Colonic mucosa (tissue), 4 donors: ENCODE measurements around the gene MBTD1. TPM values are rescaled to one million over a fixed set of nuclear protein-coding genes. Genes with fewer than 3 reads are reported as not detected.
"Not testable (repeated sequence)": the region's sequence is repeated elsewhere in the genome, so short reads cannot be mapped to it uniquely, and the experiment has no call there.

Experiments used
- DNase-seq: peaks from one replicate; pipeline ENCODE4 v3.0.0-alpha.2; 2020
- H3K27ac ChIP-seq: fragments of 200-600 bp; one replicate; pipeline ENCODE4 v1.8.0; 2021
- H3K27me3 ChIP-seq: fragments of 200-600 bp; one replicate; pipeline ENCODE4 v1.8.0; 2021
- H3K36me3 ChIP-seq: fragments of 200-600 bp; one replicate; pipeline ENCODE4 v1.8.0; 2021
- H3K4me1 ChIP-seq: fragments of 200-600 bp; one replicate; pipeline ENCODE4 v1.8.0; 2021; ENCODE audit warnings: mild to moderate bottlenecking
- H3K4me3 ChIP-seq: fragments of 200-600 bp; one replicate; pipeline ENCODE4 v1.8.0; 2021
- H3K9ac ChIP-seq, 2 donors: one replicate each; pipeline ENCODE4 v1.7.0; 2013; ENCODE audit warnings: control low read depth in 2 of 2, low read depth in 2 of 2, low read length in 2 of 2
- H3K9me3 ChIP-seq: fragments of 200-600 bp; one replicate; pipeline ENCODE4 v1.8.0; 2021
- CTCF ChIP-seq: fragments of 200-600 bp; IDR thresholded peaks from one replicate; pipeline ENCODE4 v1.8.0; 2022; ENCODE audit warnings: antibody characterized with exemption, mild to moderate bottlenecking
- intact Hi-C: fragments of 100-400 bp; cut with DNase I; formaldehyde crosslinking; loops from one replicate; pipeline ENCODE4 v1.14.1; 2022
- total RNA-seq, 2 donors: library from RNA; stranded (reverse); fragmentation: NEBNext Ultra II Directional in 1 of 2; extraction: Animal tissue kit (Norgen Biotek cat#: 25700) in 1 of 2; gene quantifications; one replicate each; pipeline ENCODE4 v1.2.1, GENCODE V29; 2021
- donor health status: healthy.
- donor health status: DM: no; HTN: no; CAD: no.
- donor health status: DM: no; HTN: no; CAD: no.

MBTD1 gene
- total RNA-seq, 2 donors from 2014 or later: 11.3 to 14.9 TPM

GRCh38 chr17:51234162-51234561 is 25.7 kb downstream of the MBTD1 start:
- Histone ChIP-seq H3K27me3 (no peaks in the 10 kb centered on the region), H3K9ac (no peak overlapping the region), H3K9me3 (no peaks in the 10 kb centered on the region), H3K36me3 (no peaks in the 10 kb centered on the region), H3K4me3 (no peak overlapping the region), H3K27ac (no peak overlapping the region), H3K4me1 (no peaks in the 10 kb centered on the region)
- DNase-seq: no peak
- intact Hi-C loops: no loop called here
- no peak for TF ChIP-seq CTCF

GRCh38 chr17:51231999-51232398 is 27.9 kb downstream of the MBTD1 start:
- H3K9me3 ChIP-seq: no peaks in the 10 kb centered on the region
- intact Hi-C loops: no loop called here
- H3K27ac ChIP-seq: no peak overlapping the region
- H3K36me3 ChIP-seq: no peaks in the 10 kb centered on the region
- TF ChIP-seq CTCF: no peak
- H3K4me3 ChIP-seq: no peak overlapping the region
- no peak for DNase-seq
- no peak overlapping the region for H3K9ac ChIP-seq
- H3K4me1 ChIP-seq: no peaks in the 10 kb centered on the region
- H3K27me3 ChIP-seq: no peaks in the 10 kb centered on the region

GRCh38 chr17:51230306-51230705 is 29.5 kb downstream of the MBTD1 start:
- no peak overlapping the region for H3K9ac ChIP-seq
- no peak for TF ChIP-seq CTCF
- H3K27me3 ChIP-seq: no peaks in the 10 kb centered on the region
- no peaks in the 10 kb centered on the region for H3K4me1 ChIP-seq
- H3K27ac ChIP-seq: no peak overlapping the region
- no peaks in the 10 kb centered on the region for H3K36me3 ChIP-seq
- DNase-seq: no peak
- no peaks in the 10 kb centered on the region for H3K9me3 ChIP-seq
- intact Hi-C loops: no loop called here
- no peak overlapping the region for H3K4me3 ChIP-seq

GRCh38 chr17:51229889-51230288 is 30.0 kb downstream of the MBTD1 start:
- DNase-seq: no peak
- Histone ChIP-seq H3K4me3 (no peak overlapping the region), H3K9ac (no peak overlapping the region), H3K4me1 (no peaks in the 10 kb centered on the region), H3K27ac (no peak overlapping the region), H3K27me3 (no peaks in the 10 kb centered on the region), H3K36me3 (no peaks in the 10 kb centered on the region), H3K9me3 (no peaks in the 10 kb centered on the region)
- no peak for TF ChIP-seq CTCF
- intact Hi-C loops: no loop called here

GRCh38 chr17:51228161-51228560 is 31.7 kb downstream of the MBTD1 start:
- TF ChIP-seq CTCF: no peak
- DNase-seq: no peak
- no peaks in the 10 kb centered on the region for H3K4me1 ChIP-seq
- H3K36me3 ChIP-seq: no peaks in the 10 kb centered on the region
- H3K9ac ChIP-seq: no peak overlapping the region
- no peak overlapping the region for H3K4me3 ChIP-seq
- H3K27me3 ChIP-seq: no peaks in the 10 kb centered on the region
- H3K27ac ChIP-seq: no peak overlapping the region
- no peaks in the 10 kb centered on the region for H3K9me3 ChIP-seq
- intact Hi-C loops: no loop called here

GRCh38 chr17:51225523-51225922 is 34.3 kb downstream of the MBTD1 start:
- H3K4me1 ChIP-seq, H3K27me3 ChIP-seq, H3K9me3 ChIP-seq, H3K27ac ChIP-seq, intact Hi-C loops, DNase-seq, H3K9ac ChIP-seq, H3K36me3 ChIP-seq, H3K4me3 ChIP-seq: not testable (repeated sequence)
